MM.1S (cell line): Measurements from ENCODE around the gene RNLS.

Source experiments
- EZH2 ChIP-seq: fragments of 300-600 bp; sonication (generic); optimal IDR thresholded peaks from 2 replicates; pipeline ENCODE3; 2017; ENCODE audit warnings: low read depth, mild to moderate bottlenecking, antibody characterized with exemption, low read length, mixed read lengths
- TF ChIP-seq, protein P1 (sequence below): fragments of 300-600 bp; sonication (generic); IDR thresholded peaks from 2 replicates; pipeline ENCODE4 v1.5.1; 2016; ENCODE audit warnings: antibody characterized with exemption, low read length, mixed read lengths

- TF ChIP-seq, protein P1, sequence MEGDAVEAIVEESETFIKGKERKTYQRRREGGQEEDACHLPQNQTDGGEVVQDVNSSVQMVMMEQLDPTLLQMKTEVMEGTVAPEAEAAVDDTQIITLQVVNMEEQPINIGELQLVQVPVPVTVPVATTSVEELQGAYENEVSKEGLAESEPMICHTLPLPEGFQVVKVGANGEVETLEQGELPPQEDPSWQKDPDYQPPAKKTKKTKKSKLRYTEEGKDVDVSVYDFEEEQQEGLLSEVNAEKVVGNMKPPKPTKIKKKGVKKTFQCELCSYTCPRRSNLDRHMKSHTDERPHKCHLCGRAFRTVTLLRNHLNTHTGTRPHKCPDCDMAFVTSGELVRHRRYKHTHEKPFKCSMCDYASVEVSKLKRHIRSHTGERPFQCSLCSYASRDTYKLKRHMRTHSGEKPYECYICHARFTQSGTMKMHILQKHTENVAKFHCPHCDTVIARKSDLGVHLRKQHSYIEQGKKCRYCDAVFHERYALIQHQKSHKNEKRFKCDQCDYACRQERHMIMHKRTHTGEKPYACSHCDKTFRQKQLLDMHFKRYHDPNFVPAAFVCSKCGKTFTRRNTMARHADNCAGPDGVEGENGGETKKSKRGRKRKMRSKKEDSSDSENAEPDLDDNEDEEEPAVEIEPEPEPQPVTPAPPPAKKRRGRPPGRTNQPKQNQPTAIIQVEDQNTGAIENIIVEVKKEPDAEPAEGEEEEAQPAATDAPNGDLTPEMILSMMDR = no peak
- TF ChIP-seq EZH2 = no peak
Measured at GRCh38 chr10:88280518-88280917, 302.6 kb downstream of the RNLS start.
